NCI-H748 treated with DMSO at 0.1 percent for 48 hours (cell line): ENCODE data around the gene NTM.
"Not testable (repeated sequence)": the region's sequence is repeated elsewhere in the genome, so short reads cannot be mapped to it uniquely, and the experiment has no call there.

Experiments used
- DNase-seq: peaks from one replicate; lab custom pipeline; 2025; lab: John Stamatoyannopoulos, UW

The NTM gene

GRCh38 chr11:131422029-131422428 is 51.6 kb downstream of the NTM start:
- no peak for DNase-seq

GRCh38 chr11:131422496-131422895 is 52.1 kb downstream of the NTM start:
- no peak for DNase-seq

- DNase-seq = no peak
Observed at GRCh38 chr11:131423688-131424087, 53.3 kb downstream of the NTM start.

GRCh38 chr11:131424257-131424876 is 54.0 kb downstream of the NTM start:
- DNase-seq = not testable (repeated sequence)

- no peak for DNase-seq
Observed at GRCh38 chr11:131425285-131425684, 54.9 kb downstream of the NTM start.

- no peak for DNase-seq
Observed at GRCh38 chr11:131428853-131429252, 58.4 kb downstream of the NTM start.

- no peak for DNase-seq
Observed at GRCh38 chr11:131430473-131431208, 60.2 kb downstream of the NTM start.

GRCh38 chr11:131441051-131441810 is 70.8 kb downstream of the NTM start:
- no peak for DNase-seq

- DNase-seq = no peak
Observed at GRCh38 chr11:131446590-131447275, 76.3 kb downstream of the NTM start.

- no peak for DNase-seq
Observed at GRCh38 chr11:131447277-131447815, 76.9 kb downstream of the NTM start.

GRCh38 chr11:131447898-131448297 is 77.5 kb downstream of the NTM start:
- no peak for DNase-seq

- DNase-seq = no peak
Observed at GRCh38 chr11:131449036-131450019, 78.9 kb downstream of the NTM start.

- DNase-seq = no peak
Observed at GRCh38 chr11:131454490-131454889, 84.1 kb downstream of the NTM start.

GRCh38 chr11:131454989-131455388 is 84.6 kb downstream of the NTM start:
- DNase-seq = no peak

GRCh38 chr11:131455843-131456704 is 85.7 kb downstream of the NTM start:
- no peak for DNase-seq

GRCh38 chr11:131457163-131457562 is 86.7 kb downstream of the NTM start:
- no peak for DNase-seq

- no peak for DNase-seq
Observed at GRCh38 chr11:131458421-131458820, 88.0 kb downstream of the NTM start.

- DNase-seq = no peak
Observed at GRCh38 chr11:131460931-131461330, 90.5 kb downstream of the NTM start.

GRCh38 chr11:131462622-131463021 is 92.2 kb downstream of the NTM start:
- DNase-seq = no peak

GRCh38 chr11:131463162-131463561 is 92.7 kb downstream of the NTM start:
- no peak for DNase-seq
